Middle frontal gyrus (tissue), 1 donor: Measurements from ENCODE around the gene TBPL2.
"Not testable (repeated sequence)": the region's sequence is repeated elsewhere in the genome, so short reads cannot be mapped to it uniquely, and the experiment has no call there.

Experiments used
- DNase-seq: peaks from one replicate; pipeline ENCODE4 v3.0.0-alpha.2; 2015; ENCODE audit warnings: low spot score; ENCODE audit errors: extremely low spot score

Gene TBPL2

DNA sequence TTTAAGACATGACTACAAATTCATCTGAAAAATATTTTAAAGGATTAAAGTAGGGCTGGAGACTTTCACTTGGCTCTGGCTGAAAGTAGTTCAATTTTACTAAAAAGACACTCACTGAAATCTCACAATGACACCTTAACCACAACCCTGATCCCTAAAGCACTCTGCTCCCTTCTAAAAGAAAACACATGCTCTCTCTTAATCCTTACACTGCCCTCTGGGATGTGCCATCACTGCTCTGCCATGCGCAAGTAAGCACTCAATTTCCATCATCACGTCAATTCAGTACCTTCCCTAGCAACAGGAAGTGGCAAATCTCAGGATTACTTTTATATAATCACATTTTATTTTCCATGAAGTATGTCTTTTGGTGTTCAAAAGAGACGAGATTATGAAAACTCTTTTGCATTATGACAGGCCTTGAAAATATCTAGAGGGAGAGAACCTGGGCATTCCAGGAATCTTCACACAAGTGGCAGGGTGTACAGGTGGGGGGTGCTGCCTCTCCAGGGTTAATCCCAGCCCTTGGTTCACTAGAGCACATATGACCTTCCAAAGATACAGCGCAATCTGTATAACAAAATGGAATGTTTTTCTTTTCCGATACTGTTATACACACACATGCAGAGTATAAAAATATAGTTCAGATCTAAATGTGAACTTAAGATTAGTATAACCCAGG, 36.1 kb downstream of the TBPL2 start:
- no peak for DNase-seq

DNA sequence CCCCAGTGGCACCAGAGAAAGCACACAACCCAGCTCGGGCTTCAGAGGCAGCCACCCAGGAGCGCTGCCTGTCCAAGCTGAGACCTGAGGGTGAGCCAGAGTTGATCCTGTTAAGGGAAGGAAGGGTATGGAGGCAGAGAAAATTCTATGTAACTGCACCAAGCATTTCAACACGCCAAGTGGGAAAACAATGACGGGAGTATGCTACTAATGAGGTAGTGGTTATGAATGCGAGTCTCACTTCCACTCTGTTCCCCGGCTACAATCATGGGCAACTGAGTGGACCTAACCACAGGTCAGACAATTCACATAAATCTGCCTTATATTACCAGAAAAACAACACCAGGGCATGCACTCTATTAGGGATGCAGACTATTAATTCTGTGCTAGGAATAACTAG, 38.7 kb downstream of the TBPL2 start:
- no peak for DNase-seq

DNA sequence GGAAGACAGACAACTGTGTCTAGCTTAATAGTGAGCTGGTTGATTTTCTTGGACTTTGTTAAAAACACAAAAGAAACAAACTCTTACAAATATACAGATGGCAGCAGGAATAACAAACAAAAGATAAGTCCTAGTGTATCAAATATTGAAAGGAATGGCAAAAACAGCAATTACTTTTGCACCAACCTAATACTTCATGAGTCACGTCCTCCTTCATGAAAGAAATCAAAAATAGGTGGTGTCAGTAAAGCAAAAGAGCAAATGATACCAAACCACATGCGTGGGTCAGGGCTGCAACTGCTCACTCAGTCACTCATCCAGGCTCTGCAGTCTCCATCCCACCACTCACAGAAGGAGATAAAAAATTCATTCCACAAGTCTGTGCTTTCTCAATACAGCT, 40.6 kb downstream of the TBPL2 start:
- no peak for DNase-seq

DNA sequence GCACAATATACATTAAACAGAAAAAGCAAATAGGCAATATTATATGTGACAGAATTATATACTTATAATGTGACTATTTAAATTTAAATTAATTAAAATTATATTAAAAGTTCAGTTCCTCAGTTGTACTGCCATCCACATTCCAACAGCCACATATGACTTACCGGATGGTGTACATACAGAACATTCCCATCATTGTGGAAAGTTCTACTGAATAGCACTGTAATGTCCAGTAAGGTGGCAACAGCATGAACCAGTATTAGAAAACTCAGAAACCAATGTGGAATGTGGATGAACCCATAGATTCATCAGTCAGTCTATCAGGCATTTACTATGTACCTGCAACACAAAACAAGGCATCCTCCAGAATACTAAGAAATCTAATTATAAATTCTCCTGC, 41.2 kb downstream of the TBPL2 start:
- DNase-seq = no peak

DNA sequence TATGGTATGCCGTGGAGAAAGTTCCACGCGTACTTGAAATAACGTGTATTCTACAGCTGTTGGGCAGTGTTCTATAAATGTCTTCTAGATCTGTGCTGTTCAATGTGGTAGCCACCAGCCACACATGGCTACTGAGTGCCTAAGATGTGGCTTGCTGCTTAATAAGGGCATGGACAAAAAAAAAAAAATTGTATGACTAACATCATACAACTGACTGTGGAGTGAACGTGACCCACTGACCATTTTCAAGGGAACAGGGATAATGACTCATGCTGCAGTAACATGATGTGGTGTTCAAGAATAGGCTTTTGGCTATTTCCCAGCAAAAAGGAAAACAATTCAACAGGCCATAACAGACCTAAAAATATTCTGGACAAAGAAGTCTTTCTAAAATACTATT, 41.7 kb downstream of the TBPL2 start:
- no peak for DNase-seq

DNA sequence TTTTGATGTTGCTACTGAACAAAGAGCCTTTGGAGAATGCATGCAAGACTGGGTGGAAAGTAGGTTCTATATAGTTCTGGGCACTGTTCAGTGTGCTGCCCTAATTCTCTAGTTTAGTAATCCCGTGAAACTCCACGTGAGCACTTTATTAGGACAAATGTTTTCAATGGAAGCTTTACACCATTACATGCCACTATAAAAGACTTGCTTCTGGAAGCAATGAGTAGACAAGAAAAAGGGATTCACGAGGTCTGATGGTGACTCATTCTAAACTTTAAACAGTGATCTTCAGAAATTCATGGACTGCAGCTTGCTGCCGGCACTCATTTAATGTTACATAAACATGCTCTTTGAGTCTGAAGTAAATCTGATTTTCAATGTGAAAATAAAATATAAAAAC, 51.1 kb downstream of the TBPL2 start:
- no peak for DNase-seq

DNA sequence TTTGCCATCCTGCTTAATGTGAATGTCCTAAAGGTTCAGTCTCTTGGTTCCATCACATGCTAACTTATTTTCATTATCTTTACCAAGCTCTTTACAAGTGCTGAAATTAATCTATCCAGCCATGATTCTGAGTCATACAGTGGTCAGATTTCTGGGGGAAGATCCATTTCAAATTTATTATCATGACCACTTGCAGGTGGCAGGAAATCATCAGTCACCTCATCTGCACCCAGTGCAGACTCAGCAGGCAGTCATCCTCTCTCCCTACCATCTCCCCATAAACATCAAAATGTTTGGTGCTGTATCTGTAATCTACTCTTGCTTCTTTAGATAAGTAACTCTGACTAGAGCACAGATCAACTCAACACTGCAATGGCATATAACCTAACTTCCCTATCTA, 52.3 kb downstream of the TBPL2 start:
- no peak for DNase-seq

DNA sequence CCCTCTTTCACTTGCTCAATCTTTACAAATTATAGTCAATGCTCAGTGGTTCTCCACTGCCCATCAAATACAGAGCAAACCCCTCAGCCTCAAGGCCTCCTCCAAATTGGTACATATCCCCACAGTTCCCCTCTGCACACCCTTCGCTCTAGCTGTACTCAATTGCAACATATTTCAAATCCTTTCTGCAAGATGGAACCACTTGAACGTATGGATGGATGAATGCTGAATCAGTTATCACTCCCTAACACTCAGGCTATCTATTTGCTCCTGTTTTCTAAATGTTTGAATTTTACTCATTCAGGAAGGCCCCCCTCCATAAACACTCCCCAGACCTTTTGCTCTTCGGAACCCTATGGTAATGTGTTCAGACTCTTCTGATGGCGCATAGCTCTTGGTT, 53.3 kb downstream of the TBPL2 start:
- DNase-seq = no peak

DNA sequence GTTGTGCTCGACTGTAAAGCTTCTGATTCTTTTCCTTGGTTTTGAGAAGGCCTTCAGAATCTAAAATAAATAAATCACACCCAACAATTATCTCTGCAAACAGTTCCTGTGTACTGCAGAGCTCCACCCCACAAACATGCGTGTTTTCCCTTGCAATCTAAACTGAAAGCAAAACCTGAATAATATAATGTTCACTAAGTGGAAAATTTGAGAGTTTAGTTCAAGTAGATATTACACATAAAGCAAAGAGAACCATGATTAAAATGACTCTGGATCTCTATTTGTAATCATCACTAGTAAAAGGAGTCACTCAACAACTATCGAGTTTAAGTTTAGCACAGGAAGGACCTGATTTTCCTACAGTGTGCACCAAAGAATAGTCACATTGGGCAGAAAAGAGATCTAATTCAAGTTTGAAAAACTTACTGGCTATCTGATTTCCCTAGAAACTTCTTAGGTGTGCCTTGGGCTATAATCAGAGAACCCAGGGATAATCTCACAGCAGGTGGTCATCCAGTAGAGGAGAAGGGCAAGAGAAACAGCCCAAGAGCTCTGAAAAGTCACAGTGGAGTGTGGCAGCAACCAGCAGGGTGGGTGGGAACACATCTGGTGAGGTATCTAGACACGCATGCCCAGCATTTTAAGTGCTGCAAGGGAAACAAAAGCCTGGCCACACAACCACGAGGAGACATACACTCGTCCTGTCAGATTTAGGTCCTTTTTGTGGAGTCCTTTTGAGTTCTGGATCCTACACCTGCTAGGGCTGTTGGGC, 54.2 kb downstream of the TBPL2 start:
- no peak for DNase-seq

DNA sequence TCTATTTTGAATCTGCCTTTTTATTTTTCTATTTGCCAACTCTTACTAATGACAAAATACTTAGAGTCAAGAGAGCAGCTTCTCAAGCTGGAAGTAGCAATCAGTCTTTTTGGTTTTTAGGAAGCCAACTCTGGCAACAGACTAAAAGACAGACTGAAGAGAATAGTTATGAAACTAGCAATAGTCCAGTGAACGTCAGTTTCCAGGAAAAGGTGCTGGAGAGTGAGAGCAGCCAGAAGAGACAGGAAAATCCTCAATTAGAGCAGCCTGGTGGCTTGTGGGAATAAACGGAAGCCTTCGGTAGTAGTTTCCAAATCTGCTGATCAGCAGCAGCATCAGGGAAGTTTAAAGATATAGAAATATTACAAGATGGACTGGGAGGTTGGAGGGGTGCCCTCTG, 55.9 kb downstream of the TBPL2 start:
- no peak for DNase-seq

DNA sequence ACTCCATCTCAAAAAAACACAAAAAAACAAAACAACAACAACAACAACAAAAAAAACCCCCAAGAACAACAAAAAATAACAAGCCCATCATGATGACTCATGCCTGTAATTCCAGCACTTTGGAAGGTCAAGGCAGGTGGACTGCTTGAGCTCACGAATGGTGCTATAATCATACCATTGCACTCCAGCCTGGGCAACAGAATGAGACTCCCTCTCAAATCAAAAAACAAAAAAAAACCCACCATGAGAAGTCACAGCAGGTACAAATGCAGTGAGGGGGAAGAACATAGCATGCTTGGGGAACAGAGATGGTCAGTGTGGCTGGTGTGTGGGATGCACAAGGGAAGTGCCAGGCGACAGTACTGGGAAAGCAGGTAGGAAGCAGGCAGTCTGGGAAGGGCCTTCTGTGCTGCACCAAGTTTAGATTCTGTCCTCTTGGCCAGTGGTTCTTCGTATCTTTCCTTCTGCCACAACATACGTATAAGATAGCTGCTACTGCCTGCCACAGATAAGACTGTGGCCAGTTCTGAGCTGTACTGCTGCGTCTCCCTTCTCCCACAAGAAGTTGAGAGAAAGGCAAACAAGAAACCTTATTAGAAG, 56.8 kb downstream of the TBPL2 start:
- no peak for DNase-seq

DNA sequence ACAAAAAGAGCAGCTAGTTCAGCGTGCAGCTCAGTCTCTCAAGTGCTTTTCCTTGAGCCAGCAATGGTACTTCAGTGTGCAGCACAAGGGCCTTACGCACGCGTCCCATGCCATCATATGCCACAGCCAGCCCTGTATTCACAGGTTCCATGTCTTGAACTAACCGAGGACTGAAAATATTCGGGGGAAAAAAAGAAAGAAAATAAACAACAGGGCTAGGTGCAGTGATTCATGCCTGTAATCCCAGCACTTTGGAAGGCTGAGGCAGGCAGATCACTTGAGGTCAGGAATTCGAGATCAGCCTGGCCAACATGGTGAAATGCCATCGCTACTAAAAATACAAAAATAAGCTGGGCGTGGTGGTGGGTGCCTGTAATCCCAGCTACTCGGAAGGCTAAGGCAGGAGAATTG, 57.4 kb downstream of the TBPL2 start:
- DNase-seq = not testable (repeated sequence)

DNA sequence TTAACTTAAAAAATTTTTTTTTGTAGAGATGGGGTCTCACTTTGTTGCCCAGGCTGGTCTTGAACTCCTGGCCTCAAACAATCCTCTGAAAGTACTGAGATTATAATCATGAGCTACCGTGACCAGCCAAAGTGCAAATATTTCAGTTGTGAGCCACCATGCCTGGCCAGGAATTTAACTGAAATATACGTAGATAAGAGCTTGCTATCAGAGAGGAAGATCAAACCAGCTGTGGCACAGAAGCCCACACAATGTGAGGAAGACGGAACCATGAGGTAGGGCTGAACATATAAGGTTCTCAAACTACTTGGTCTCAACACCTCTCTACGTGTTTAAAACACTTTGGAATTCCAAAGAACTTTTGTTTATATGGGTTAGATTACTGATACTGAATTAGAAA, 57.9 kb downstream of the TBPL2 start:
- DNase-seq = no peak

DNA sequence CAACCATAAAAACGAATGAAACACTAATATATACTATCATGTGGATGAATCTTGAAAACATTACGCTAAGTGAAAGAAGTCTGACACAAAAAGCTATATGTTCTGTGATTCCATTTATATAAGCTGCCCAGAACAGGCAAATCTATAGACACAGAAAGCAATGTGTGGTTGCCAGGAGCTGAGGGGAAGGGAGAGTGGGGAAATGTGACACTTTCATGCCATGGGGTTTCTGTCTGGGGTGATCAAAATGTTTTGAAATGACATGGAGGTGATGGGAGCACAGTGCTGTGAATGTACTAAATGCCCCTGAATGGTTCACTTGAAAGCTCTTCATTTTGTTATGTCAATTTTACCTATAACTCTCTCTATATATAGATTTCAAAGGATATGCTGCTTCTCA, 58.9 kb downstream of the TBPL2 start:
- no peak for DNase-seq

DNA sequence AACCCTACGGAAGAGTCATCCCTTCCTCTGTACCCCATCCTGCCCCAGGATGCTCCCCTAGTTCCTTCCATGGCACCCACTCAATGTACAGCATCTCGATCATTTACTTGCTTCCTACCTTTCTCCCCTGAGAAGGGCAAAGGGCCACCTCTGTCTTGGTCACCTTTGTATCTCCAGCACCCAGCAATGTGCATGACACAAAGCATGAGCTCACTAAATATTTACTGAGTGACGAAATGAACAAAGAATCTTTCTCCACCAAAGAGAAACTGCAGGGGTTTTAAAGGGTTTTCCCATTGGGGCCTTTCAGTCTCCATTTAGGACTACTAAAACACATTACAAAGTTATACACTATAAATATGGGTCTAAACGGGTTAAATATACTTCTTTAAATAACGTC, 59.4 kb downstream of the TBPL2 start:
- no peak for DNase-seq

DNA sequence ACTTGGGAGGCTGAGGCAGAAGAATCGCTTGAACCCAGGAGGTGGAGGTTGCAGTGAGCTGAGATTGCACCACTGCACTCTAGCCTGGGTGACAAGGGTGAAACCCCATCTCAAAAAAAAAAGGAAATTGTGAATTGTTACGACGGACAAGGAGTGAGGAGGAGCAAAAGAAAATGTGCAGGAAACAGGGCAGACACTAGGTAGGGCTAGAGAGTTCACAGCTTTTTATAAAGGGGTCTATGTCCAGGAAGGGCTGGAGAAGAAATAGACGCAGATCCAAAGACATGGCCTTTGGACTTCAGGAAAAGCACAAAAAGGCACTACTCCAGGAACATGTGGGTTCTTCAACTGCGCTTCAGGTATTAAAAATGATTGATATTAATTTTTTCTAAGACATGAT, 63.2 kb downstream of the TBPL2 start:
- DNase-seq = no peak

DNA sequence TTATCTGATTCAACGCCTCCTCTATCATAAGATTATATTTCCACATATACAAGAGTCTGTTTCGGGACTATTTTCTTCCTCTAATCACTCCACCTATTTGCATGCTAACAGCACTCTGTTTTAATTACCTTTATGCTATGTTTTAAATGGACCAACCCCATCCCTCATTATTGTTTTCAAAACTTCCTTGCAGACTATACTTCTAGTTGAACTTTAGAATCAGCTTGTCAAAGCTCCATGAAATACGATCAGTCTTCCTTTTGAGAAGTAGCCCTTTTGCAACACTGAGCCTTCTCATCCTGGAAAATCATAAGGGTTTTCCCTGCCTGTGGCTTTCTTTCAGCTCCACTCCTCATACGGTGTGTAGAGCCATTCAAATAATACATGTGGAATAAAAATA, 65.6 kb downstream of the TBPL2 start:
- DNase-seq = no peak

DNA sequence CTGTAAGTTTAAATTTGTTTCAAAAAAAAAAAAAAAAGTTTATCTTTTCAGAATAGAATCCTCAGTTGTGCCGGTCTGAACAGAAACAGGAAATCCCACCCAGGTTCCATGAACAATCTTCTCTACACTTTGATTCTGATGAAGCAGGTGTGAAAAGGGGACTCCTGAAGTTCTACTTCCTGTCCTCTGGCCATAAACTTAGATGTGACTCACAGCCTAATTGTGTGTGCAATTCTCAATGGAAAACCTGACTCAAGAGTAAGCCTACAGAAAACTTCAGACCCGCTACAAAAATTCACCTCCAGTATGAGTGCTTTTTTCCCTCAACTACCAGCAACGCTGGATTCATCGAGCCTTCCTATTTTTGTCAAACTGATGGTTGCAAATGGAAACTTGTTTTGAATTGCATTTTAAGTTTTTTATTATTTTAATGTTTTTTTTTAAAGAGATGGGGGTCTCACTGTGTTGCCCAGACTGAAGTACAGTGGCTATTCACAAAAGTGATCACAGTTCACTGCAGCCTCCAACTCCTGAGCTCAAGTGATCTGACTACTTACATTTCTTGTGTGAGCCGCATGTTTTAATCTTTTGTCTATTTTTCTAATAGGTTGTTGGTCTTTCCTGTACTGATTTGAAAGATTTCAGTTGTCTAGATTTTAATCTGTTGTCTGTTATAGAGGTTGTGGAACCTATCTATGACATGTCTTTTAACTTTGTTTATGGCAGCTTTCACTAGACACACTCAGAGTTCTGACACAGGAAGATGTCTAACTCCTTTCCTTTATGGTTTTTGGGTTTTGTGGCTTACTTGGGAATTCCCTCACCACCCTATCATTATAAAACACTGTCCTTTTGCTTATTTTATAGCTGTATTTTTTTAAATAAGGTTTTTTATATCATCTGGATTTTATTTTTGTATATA, 66.4 kb downstream of the TBPL2 start:
- no peak for DNase-seq

DNA sequence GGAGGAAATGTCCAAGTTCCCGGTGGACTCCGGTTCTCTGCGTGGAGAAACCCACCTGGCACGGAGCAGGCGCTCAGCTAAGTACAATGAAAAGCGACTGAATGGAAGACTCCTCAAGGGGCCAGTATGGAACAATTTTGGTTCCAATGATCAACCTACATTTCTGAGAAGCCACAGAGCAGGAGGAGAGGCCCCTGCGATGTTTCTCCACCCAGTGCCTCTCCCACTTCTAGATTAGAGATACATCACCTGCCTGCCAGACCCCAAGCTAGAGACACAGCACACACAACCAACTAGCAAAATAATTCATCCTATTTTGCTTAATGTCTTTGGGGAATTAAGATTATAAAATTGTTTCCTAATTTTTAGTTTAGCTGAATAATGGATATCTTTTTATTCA, 67.6 kb downstream of the TBPL2 start:
- no peak for DNase-seq

DNA sequence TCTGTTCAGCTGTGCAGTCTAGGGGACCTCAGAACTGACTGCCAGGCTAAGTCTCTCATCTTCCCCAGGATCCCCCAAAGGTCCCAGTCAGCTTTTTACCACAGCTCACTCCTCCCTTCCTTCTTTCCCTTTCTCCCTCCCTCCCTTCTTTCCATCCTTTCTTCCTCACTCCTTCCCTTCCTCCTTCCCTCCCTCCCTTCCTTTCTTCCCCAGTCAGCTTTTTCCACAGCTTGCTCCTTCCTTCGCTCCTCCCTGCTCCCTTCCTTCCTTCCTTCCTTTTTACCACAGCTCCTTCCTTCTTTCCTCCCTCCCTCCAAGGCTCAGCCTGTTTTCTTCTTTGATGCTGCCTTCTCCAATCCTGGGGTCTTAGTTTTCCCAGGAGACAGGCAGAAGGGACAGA, 68.0 kb downstream of the TBPL2 start:
- no peak for DNase-seq

DNA sequence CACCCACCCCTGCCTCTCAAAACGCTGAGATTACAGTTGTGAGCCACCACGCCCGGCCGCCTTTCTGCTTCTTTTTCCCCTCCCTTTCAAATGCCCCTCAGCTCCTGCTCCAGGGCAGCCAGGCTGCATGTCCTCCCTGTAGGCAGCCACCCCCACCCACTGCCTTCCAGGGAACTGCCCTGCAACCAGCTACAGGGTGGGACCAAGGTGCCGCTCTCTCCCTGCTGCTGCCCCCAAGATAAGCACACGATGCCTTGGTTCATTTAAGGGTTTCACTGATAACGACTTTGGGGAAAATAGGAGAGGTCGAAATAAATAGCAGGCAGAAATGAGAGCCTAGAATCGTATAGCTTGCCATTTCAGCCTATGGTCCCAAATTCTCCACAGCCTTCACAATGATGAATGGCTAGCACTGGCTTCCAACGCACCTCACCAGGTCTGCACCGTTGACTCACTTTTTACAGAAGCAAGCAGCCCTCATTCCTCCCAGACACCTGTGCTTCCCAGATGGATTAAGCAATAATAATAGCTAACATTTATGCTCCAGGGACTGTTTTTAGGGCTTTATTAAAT, 69.4 kb downstream of the TBPL2 start:
- DNase-seq = no peak
